Measurements from ENCODE around the gene FHOD1.
A peak's percentile ranks its signal among the peaks of the same experiment; 100 is the strongest.

FHOD1 gene

GRCh38 chr16:67188798-67189197 lies 58.5 kb downstream of the FHOD1 start:
- DNase-seq = no peak

GRCh38 chr16:67188323-67188722 lies 59.0 kb downstream of the FHOD1 start:
- no peak for DNase-seq

DNA sequence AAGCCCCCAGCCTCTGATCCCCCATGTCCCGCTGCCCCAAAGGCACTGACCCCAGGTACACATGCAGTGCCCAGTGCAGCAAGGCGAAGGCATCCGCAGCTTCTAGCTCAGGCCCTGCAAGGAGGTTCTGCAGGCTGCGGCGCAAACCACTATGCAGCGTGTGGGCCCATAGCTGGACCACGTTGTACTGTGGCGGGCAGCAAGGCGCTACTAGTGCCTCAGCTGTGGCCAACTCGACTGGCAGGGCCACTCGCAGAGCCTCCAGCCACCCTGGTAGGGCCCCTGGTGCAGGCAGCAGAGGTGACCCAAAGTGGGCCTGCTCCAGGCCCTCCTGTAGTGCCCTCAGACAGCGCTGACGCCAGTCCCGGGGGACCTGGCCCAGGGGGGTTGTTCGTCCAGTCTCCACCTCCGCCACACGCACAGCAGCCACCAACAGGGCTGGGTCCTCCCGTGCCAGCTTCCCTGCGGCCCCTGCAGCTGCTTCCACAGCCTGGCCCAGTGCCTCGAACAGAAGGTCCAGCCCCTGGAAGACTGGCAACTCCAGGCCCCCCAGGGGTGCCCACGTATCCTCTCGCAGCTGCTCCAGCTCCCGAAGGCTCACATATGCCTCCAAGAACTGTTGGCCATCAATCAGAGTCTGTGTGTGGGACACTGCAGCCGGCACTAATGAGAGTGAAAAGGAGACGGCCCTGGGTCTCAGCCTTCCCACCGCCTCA lies 59.9 kb downstream of the FHOD1 start:
- DNase-seq = no peak

DNA sequence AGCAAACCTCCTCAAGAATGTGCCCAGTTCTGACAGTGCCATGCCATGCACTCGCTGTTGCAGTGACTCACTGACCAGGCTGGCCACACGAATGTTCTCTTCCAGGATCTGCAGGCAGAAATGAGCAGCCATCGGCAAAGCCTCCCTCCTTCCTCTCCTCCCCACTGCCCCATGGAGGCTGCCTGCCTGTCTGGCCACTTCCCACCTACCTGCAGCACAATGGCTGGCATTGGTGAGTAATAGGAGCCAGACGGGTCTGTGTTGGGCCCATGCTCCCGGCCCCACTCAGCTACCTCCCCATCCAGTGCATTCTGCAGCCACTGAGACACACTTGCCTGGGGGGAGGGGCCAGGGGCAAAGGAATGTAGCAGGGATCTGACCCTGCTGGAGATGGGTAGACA lies 60.7 kb downstream of the FHOD1 start:
- no peak for DNase-seq

DNA sequence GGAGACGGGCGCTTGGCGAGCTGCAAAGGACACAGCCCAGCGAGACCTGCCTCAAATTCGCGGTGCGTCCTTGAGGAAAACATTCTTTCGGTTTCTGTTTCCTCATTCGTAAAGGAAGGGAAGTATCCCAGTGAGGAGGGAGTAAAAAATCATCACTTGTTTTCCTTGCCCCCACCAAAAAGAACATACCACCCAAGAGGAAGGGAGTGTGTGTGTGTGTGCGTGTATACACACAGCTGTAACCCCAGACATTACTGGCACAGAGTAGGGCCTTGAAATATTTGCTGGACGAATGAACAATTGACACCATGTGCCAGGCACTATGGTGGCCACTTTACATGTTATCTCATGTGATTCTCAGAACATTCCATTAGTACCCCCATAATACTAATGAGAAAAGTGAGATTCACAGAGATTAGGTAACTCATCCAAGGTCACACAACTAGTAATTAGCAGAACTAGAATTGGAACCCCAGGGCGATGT lies 61.6 kb downstream of the FHOD1 start:
- DNase-seq = no peak

DNA sequence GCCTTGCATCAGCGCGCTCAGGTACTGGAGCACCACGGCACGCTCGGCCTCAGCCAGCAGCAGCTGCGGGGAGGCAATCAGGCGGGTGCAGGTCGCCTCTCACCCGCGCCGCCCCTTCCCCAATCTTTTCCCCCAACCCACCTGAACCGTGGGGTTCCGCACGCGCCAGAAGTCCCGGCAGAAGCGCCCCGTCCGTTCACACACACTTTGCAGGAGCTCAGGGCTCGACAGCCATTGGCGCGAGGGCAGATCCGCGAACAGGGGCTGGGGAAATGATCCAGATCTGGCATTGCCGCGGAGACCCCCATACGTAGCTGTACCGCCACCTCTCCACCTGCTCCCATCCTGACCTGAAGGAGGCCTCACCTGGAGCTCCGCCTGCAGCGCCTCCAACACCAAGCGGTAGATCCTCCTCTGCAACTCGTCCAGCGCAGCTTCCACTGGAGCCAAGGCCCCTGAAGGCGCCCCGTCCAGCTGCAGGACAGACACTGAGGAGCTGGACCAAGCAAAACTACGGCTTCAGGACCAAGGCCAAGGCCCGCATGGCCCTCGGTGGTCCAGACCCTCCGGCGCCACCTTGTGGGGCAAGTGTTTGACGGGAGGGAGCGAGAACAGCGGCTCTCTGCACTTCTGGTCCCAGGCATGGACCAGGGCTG lies 62.2 kb downstream of the FHOD1 start:
- DNase-seq = peak; percentile 91

DNA sequence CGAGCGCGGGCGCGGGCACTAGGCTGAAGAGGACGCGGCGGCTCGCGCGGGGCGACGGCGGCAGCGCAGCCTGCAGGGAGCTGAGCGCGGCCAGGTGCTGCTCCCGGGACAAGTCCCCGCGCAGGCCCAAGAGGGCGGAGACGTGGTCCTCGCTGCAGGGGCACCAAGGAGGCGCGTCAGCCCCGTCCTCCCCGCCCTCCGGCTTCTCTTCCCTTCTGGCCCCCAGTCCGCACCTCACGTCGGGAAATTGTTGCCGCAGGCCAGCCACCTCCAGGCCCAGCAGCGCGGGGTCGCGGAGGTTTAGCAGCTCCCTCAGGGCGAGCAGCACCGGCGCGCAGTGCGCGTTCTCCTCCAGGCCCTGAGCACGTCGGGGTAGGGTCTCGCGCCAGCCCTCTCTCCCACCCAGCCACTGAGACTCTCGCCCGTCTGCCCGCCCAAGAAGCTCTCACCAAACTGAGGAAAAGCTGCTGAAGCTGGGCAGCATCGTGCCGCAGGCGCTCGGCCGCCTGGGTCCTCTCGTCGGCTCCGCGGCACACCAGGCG lies 62.8 kb downstream of the FHOD1 start:
- no peak for DNase-seq

DNA sequence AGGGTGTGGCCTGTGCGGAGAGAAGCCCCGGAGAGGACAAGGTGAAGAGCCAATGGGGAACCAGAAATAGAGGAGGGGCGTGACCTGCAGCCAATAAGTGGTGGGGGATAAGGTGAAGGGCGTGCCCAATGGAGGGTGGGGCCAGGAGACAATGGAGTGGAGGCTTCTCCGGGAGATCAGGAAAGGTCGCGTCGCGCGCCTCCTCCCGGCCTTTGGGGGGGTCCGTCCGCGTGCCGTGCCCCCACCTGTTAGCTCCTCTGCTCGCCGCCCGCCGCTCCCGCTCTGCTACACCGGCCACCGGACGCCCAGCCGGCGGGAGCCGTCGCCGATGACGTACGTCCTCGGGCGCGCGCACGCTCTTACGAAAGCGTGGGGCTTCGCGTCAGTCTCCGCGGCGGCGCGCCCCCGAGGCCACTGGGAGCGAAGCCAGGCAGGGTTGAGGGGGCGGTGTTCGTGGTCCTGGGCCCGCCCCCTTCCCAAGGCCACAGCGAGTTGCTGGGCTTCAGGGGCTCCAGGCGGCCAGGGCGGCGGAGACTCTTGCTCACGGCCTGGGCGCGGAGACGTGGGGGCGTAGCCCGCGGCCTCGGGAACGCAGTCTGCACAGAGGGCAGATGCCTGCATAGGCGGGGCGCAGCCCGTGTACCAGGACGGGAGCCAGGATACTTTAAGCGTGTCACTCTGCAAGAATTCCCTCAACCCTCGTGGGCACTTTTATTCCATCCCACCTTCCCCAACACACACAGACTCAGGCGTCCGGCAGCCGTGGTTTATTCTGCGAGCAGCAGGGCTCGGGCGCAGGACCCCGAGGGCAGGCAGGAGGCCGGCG lies 63.4 kb downstream of the FHOD1 start, which contains the start of gene MATCAP1:
TSS of gene MATCAP1 (minus strand) at position 337 of the 826 bp plus-strand sequence. CDS start 3,353 bp downstream, outside the sequence.
- DNase-seq = peak; percentile 96

GRCh38 chr16:67183284-67183626 lies 64.0 kb downstream of the FHOD1 start:
- no peak for DNase-seq

- DNase-seq = no peak
Observed at GRCh38 chr16:67182288-67182687, 65.0 kb downstream of the FHOD1 start.

DNA sequence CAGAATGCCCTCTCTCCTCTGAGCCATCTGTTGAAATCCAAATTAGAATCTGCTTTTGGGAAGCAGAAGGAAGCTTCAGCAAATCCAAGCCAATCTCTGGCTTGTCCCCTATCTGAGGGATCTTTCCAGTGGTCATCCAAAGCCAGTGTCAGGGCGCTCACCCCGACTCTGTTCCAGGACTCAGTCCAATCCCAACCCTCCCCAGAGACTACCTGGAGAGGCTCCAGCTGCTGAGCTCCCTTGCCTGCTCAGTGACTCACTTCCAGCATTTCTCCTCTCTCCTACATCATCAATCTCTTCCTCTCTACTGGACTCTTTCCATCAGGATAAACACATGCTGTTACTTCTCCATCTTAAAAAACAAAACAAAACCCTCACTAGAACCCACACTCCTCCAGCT lies 65.9 kb downstream of the FHOD1 start:
- DNase-seq = no peak

- DNase-seq = peak; percentile 25
Observed at GRCh38 chr16:67180166-67180565, 67.1 kb downstream of the FHOD1 start.

DNA sequence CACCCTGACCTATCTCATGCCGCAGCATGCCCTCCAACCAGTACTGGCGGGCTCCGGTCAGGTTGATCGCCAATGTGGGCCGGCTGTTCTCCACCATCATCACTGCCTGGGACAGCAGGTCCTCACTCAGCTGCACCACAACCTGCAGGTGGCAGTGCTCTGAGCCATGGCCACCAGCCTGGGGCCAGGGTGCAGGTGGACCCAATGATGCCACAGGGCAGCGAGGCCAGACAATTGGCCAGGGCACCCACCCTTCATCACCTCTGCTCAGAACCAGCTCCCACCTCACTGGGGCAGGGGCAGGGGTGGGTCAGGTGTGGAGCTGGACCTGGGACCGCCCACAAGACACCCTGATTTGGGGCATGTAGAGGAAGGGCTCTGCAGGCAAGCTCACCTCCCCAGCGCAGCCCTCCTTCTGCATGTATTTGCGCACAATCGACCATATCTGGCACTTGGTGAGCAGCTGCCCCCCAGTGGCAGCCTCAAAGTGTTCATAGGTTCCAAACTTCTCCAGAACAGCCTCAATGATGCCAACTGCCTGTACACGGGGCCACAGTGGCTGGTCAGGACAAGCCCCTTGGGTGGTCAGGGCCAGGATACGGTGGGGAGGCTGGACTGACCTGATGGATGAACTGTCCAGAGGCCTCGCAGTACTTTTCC lies 67.7 kb downstream of the FHOD1 start:
- DNase-seq = no peak

Measured in left hindlimb (tissue), 1 donor.